ENCODE data around the gene BCORL1. TPM values are rescaled to one million over a fixed set of nuclear protein-coding genes. Genes with fewer than 3 reads are reported as not detected.

The BCORL1 gene
- total and polyA plus RNA-seq, 2 of the 8 experiments (the other 6 are each of a cell fraction or from before 2014, with no cell fraction given) = 1.4 to 6.2 TPM

- TF ChIP-seq RNF2 (IDR thresholded peaks at IDR 0.05; ENCODE audit: borderline replicate concordance, low read depth, low read length, missing control alignments, poor library complexity, severe bottlenecking) (no peak), SIRT6 (IDR thresholded peaks at IDR 0.05; ENCODE audit: low read length) (no peak), CHD7 (IDR thresholded peaks at IDR 0.05; ENCODE audit: insufficient replicate concordance, low read length) (no peak), SP2 (IDR thresholded peaks at IDR 0.05; ENCODE audit: low read length) (no peak), PHF8 (conservative IDR thresholded peaks at IDR 0.05; ENCODE audit: low read depth, low read length) (no peak), CBX8 (IDR thresholded peaks at IDR 0.05; ENCODE audit: borderline replicate concordance, low read depth, low read length) (no peak), EP300 (IDR thresholded peaks at IDR 0.05; ENCODE audit: borderline replicate concordance in 1 of 2, low read depth in 2 of 2, low read length in 2 of 2) (no peak), NRF1 (IDR thresholded peaks at IDR 0.05; ENCODE audit: low read depth, low read length) (no peak)
Measured at GRCh38 chrX:129981752-129982299, 609 bp upstream of the BCORL1 start (continued).
